ENCODE measurements around the gene CDC42EP4. TPM values are rescaled to one million over a fixed set of nuclear protein-coding genes. Genes with fewer than 3 reads are reported as not detected.

CDC42EP4 gene
- total and polyA plus RNA-seq, 9 of the 15 experiments (the other 6 are each of a cell fraction or from before 2014, with no cell fraction given), result 0.65 to 20.8 (median 12.3) TPM

DNA sequence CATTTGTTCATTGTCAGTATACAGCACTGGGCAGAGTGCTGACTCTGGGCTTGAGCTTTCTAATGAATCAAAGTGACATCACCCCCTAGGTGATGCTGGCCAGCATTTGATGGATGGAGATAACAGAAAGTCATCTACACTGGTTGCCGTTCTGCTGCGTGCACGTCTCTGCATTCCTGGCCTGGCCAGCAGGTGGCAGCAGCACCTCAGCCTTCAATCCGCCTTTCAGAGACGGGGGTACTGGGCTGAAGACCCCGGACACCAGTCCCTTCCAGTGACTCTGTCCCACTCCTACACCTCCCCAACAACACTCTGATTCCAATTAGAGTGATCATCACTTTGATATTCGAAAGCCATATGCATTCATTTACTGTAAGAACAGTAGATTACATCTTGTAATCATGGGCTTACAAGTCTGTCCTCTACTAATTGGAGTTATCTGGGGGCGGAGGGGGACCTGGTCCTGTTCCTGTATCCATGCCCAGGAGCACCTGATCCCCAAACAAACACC lies 56.1 kb downstream of the CDC42EP4 start (continued):
- TF ChIP-seq, protein P1, sequence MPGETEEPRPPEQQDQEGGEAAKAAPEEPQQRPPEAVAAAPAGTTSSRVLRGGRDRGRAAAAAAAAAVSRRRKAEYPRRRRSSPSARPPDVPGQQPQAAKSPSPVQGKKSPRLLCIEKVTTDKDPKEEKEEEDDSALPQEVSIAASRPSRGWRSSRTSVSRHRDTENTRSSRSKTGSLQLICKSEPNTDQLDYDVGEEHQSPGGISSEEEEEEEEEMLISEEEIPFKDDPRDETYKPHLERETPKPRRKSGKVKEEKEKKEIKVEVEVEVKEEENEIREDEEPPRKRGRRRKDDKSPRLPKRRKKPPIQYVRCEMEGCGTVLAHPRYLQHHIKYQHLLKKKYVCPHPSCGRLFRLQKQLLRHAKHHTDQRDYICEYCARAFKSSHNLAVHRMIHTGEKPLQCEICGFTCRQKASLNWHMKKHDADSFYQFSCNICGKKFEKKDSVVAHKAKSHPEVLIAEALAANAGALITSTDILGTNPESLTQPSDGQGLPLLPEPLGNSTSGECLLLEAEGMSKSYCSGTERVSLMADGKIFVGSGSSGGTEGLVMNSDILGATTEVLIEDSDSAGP (CRISPR knock-in tag; IDR thresholded peaks at IDR 0.05), result no peak
- TF ChIP-seq GABPB2 (CRISPR knock-in tag; conservative IDR thresholded peaks at IDR 0.05), result no peak
- no peak for TF ChIP-seq CSDE1 (IDR thresholded peaks at IDR 0.05)
- TF ChIP-seq PTRF (tag; IDR thresholded peaks at IDR 0.05), result no peak
- TF ChIP-seq CC2D1A (IDR thresholded peaks at IDR 0.05), result peak; percentile 95
- no peak for TF ChIP-seq TAF7 (tag; IDR thresholded peaks at IDR 0.05)
- no peak for TF ChIP-seq NFIX (CRISPR knock-in tag; IDR thresholded peaks at IDR 0.05; ENCODE audit: low read depth)
- no peak for TF ChIP-seq HLTF (IDR thresholded peaks at IDR 0.05)
- TF ChIP-seq NCOA4 (IDR thresholded peaks at IDR 0.05; ENCODE audit: partially characterized antibody), result no peak
- TF ChIP-seq, protein P2, sequence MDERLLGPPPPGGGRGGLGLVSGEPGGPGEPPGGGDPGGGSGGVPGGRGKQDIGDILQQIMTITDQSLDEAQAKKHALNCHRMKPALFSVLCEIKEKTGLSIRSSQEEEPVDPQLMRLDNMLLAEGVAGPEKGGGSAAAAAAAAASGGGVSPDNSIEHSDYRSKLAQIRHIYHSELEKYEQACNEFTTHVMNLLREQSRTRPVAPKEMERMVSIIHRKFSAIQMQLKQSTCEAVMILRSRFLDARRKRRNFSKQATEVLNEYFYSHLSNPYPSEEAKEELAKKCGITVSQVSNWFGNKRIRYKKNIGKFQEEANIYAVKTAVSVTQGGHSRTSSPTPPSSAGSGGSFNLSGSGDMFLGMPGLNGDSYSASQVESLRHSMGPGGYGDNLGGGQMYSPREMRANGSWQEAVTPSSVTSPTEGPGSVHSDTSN (CRISPR knock-in tag; IDR thresholded peaks at IDR 0.05; ENCODE audit: low read depth), result no peak
- TF ChIP-seq, protein P2 (tag; conservative IDR thresholded peaks at IDR 0.05; ENCODE audit: low read depth), result peak; percentile 65
- peak; percentile 88; the same call in 1 of the 2 replicates for TF ChIP-seq HDGF (IDR thresholded peaks at IDR 0.05)
- peak; percentile 95 for TF ChIP-seq ZSCAN32 (CRISPR knock-in tag; IDR thresholded peaks at IDR 0.05)
- TF ChIP-seq HDAC2 (IDR thresholded peaks at IDR 0.05), result peak; percentile 81
- TF ChIP-seq ZNF354B (CRISPR knock-in tag; IDR thresholded peaks at IDR 0.05), result no peak
- no peak for TF ChIP-seq CBFA2T3 (IDR thresholded peaks at IDR 0.05)
- TF ChIP-seq SREBF1 (IDR thresholded peaks at IDR 0.05; ENCODE audit: borderline replicate concordance, low read depth, low read length), result no peak
- TF ChIP-seq HMG20A (CRISPR knock-in tag; conservative IDR thresholded peaks at IDR 0.05), result no peak
- peak; percentile 94 for TF ChIP-seq RREB1 (CRISPR knock-in tag; IDR thresholded peaks at IDR 0.05)
- TF ChIP-seq ZBTB34 (CRISPR knock-in tag; IDR thresholded peaks at IDR 0.05), result no peak
- no peak for TF ChIP-seq TRIM24 (IDR thresholded peaks at IDR 0.05)
